ENCODE measurements around the gene HERC2.

The HERC2 gene

GRCh38 chr15:28103831-28104230 lies 218.1 kb downstream of the HERC2 start:
- Histone ChIP-seq H3K27ac (no peak overlapping the region), H3K4me3 (no peak overlapping the region)
- TF ChIP-seq CTCF (IDR thresholded peaks at IDR 0.05): no peak
- DNase-seq (ENCODE audit: low spot score): peak; percentile 40

GRCh38 chr15:28101983-28102441 lies 220.0 kb downstream of the HERC2 start:
- DNase-seq (ENCODE audit: low spot score): peak; percentile 68
- H3K27ac ChIP-seq: no peak overlapping the region
- no peak overlapping the region for H3K4me3 ChIP-seq
- TF ChIP-seq CTCF (IDR thresholded peaks at IDR 0.05): no peak

- no peak for TF ChIP-seq CTCF (IDR thresholded peaks at IDR 0.05)
- Histone ChIP-seq H3K27ac (no peak overlapping the region), H3K4me3 (no peak overlapping the region)
- peak; percentile 52 for DNase-seq (ENCODE audit: low spot score)
These were observed 220.8 kb downstream of the HERC2 start for GRCh38 chr15:28101201-28101600.

GRCh38 chr15:28100516-28101195 lies 221.3 kb downstream of the HERC2 start:
- no peak for TF ChIP-seq CTCF (IDR thresholded peaks at IDR 0.05)
- H3K4me3 ChIP-seq: no peak overlapping the region
- DNase-seq (ENCODE audit: low spot score): peak; percentile 63
- no peak overlapping the region for H3K27ac ChIP-seq

- peak overlapping the region; percentile 15 to 78 for H3K27ac ChIP-seq
- peak; percentile 77 for DNase-seq (ENCODE audit: low spot score)
- peak overlapping the region; percentile 65 for H3K4me3 ChIP-seq
These were observed 222.3 kb downstream of the HERC2 start for GRCh38 chr15:28099555-28100140.

GRCh38 chr15:28098766-28099554 lies 223.0 kb downstream of the HERC2 start, which contains the start of gene OCA2:
TSS of gene OCA2 (minus strand) at chr15:28099315. CDS start at chr15:28081874, 17,441 bp downstream.
- peak; percentile 72 for DNase-seq (ENCODE audit: low spot score)
- Histone ChIP-seq H3K4me3 (peak within 1 kb of the TSS; percentile 65), H3K27ac (peak within 1 kb of the TSS; percentile 15 to 78)
- no peak for TF ChIP-seq CTCF (IDR thresholded peaks at IDR 0.05)

More at GRCh38 chr15:28099555-28100140, 222.3 kb downstream of the HERC2 start:
- TF ChIP-seq CTCF (IDR thresholded peaks at IDR 0.05): no peak

Data from coronary artery (tissue), 2 donors.